RWPE2 (cell line): ENCODE data around the gene RFK.
A peak's percentile ranks its signal among the peaks of the same experiment; 100 is the strongest.

Experiments
- ATAC-seq: fragments of 200-7000 bp; cut with Tn5 transposase; 3 replicates; pipeline ENCODE4 v1.9.1; 2021; ENCODE audit warnings: low read depth
- DNase-seq: peaks from one replicate; pipeline ENCODE4 v3.0.0-alpha.2; 2020; ENCODE audit warnings: low spot score
- H3K27ac ChIP-seq: fragments of 450-650 bp; 2 replicates; pipeline ENCODE4 v1.5.1; 2017; ENCODE audit warnings: mild to moderate bottlenecking; ENCODE audit not compliant: poor library complexity, severe bottlenecking
- H3K27me3 ChIP-seq: fragments of 250-450 bp; sonication (Bioruptor Pico); 2 replicates; pipeline ENCODE4 v1.5.1; 2021; ENCODE audit warnings: mild to moderate bottlenecking, moderate library complexity; ENCODE audit not compliant: insufficient read depth, poor library complexity, severe bottlenecking
- H3K36me3 ChIP-seq: fragments of 250-450 bp; sonication (Bioruptor Pico); 2 replicates; pipeline ENCODE4 v1.5.1; 2020; ENCODE audit warnings: low read depth, mild to moderate bottlenecking, moderate library complexity
- H3K4me1 ChIP-seq: fragments of 250-450 bp; sonication (Bioruptor Pico); 2 replicates; pipeline ENCODE4 v1.5.1; 2021; ENCODE audit warnings: mild to moderate bottlenecking, moderate library complexity; ENCODE audit not compliant: insufficient read depth, poor library complexity, severe bottlenecking
- H3K4me3 ChIP-seq: fragments of 250-450 bp; sonication (Bioruptor Pico); 2 replicates; pipeline ENCODE4 v1.5.1; 2021; ENCODE audit warnings: mild to moderate bottlenecking, moderate library complexity; ENCODE audit not compliant: severe bottlenecking
- H3K9me3 ChIP-seq: fragments of 250-450 bp; sonication (Bioruptor Pico); 2 replicates; pipeline ENCODE4 v1.5.1; 2021; ENCODE audit warnings: mild to moderate bottlenecking, moderate library complexity; ENCODE audit not compliant: severe bottlenecking
- CTCF ChIP-seq: fragments of 450-650 bp; IDR thresholded peaks from one replicate; pipeline ENCODE4 v1.5.1; 2017; ENCODE audit warnings: mild to moderate bottlenecking, moderate library complexity; ENCODE audit not compliant: poor library complexity, severe bottlenecking

Gene RFK

GRCh38 chr9:76377791-76378190, 16.4 kb downstream of the RFK start:
- Histone ChIP-seq H3K27ac (peak overlapping the region; percentile 6), H3K9me3 (no peaks in the 10 kb centered on the region), H3K27me3 (no peaks in the 10 kb centered on the region), H3K36me3 (no peaks in the 10 kb centered on the region), H3K4me3 (no peak overlapping the region), H3K4me1 (peaks cover 46% of the 10 kb centered on the region)
- no peak for TF ChIP-seq CTCF
- ATAC-seq (peak; percentile 26; the same call in 2 of the 3 replicates), DNase-seq (no peak)

GRCh38 chr9:76374783-76375559, 19.3 kb downstream of the RFK start:
- ATAC-seq: peak; percentile 67

GRCh38 chr9:76373784-76374474, 20.3 kb downstream of the RFK start:
- no peak overlapping the region for H3K4me3 ChIP-seq
- no peak for DNase-seq
- H3K27me3 ChIP-seq: no peaks in the 10 kb centered on the region
- ATAC-seq: no peak
- TF ChIP-seq CTCF: no peak
- no peaks in the 10 kb centered on the region for H3K36me3 ChIP-seq
- peak overlapping the region; percentile 48 for H3K27ac ChIP-seq
- peaks cover 45% of the 10 kb centered on the region for H3K4me1 ChIP-seq
- H3K9me3 ChIP-seq: no peaks in the 10 kb centered on the region

More at GRCh38 chr9:76374783-76375559, 19.3 kb downstream of the RFK start:
- Histone ChIP-seq H3K4me3 (no peak overlapping the region), H3K27ac (no peak overlapping the region), H3K36me3 (no peaks in the 10 kb centered on the region), H3K27me3 (no peaks in the 10 kb centered on the region), H3K9me3 (no peaks in the 10 kb centered on the region), H3K4me1 (peaks cover 53% of the 10 kb centered on the region)
- TF ChIP-seq CTCF: no peak
- DNase-seq: peak; percentile 85

- no peaks in the 10 kb centered on the region for H3K36me3 ChIP-seq
- H3K9me3 ChIP-seq: no peaks in the 10 kb centered on the region
- H3K27me3 ChIP-seq: no peaks in the 10 kb centered on the region
- H3K4me3 ChIP-seq: no peak overlapping the region
- ATAC-seq: peak; percentile 53; the same call in 2 of the 3 replicates
- H3K27ac ChIP-seq: peak overlapping the region; percentile 48
- DNase-seq: no peak
- TF ChIP-seq CTCF: no peak
- peaks cover 45% of the 10 kb centered on the region for H3K4me1 ChIP-seq
These were observed 20.9 kb downstream of the RFK start for GRCh38 chr9:76373173-76373783.
